ENCODE results near the gene FCN1.
"Not testable (repeated sequence)": the region's sequence is repeated elsewhere in the genome, so short reads cannot be mapped to it uniquely, and the experiment has no call there.

Gene FCN1

GRCh38 chr9:134959126-134959970, 41.6 kb upstream of the FCN1 start:
- TF ChIP-seq CTCF (IDR thresholded peaks at IDR 0.05; ENCODE audit: control extremely low read depth, extremely low read depth, low read depth, missing control alignments), result no peak
- ChIA-PET CTCF (no interaction called here), POLR2A (no interaction called here)
- no peak for DNase-seq (ENCODE audit: extremely low spot score)

- DNase-seq (ENCODE audit: extremely low spot score), result no peak
- no peak for TF ChIP-seq CTCF (IDR thresholded peaks at IDR 0.05; ENCODE audit: control extremely low read depth, extremely low read depth, low read depth, missing control alignments)
- ChIA-PET CTCF (no interaction called here), POLR2A (no interaction called here)
Measured at GRCh38 chr9:134957945-134958227, 40.2 kb upstream of the FCN1 start.

- TF ChIP-seq CTCF (IDR thresholded peaks at IDR 0.05; ENCODE audit: control extremely low read depth, extremely low read depth, low read depth, missing control alignments), result no peak
- ChIA-PET CTCF (no interaction called here), POLR2A (no interaction called here)
- no peak for DNase-seq (ENCODE audit: extremely low spot score)
Measured at GRCh38 chr9:134957165-134957944, 39.6 kb upstream of the FCN1 start.

- CTCF ChIA-PET; DNase-seq (ENCODE audit: extremely low spot score); POLR2A ChIA-PET: not testable (repeated sequence)
Measured at GRCh38 chr9:134956387-134956786, 38.7 kb upstream of the FCN1 start.

GRCh38 chr9:134955801-134956200, 38.1 kb upstream of the FCN1 start:
- no peak for DNase-seq (ENCODE audit: extremely low spot score)
- ChIA-PET POLR2A (interaction anchor here (0.5 kb wide), 1 partner anchor 931 kb away, joined by 6 read pairs; no protein-coding TSS in a partner anchor), CTCF (no interaction called here)
- TF ChIP-seq CTCF (IDR thresholded peaks at IDR 0.05; ENCODE audit: control extremely low read depth, extremely low read depth, low read depth, missing control alignments), result no peak

GRCh38 chr9:134955156-134955555, 37.4 kb upstream of the FCN1 start:
- ChIA-PET CTCF (no interaction called here), POLR2A (interaction anchor here (0.5 kb wide), 1 partner anchor 930 kb away, joined by 6 read pairs; no protein-coding TSS in a partner anchor)
- TF ChIP-seq CTCF (IDR thresholded peaks at IDR 0.05; ENCODE audit: control extremely low read depth, extremely low read depth, low read depth, missing control alignments), result no peak
- DNase-seq (ENCODE audit: extremely low spot score), result no peak

- TF ChIP-seq CTCF (IDR thresholded peaks at IDR 0.05; ENCODE audit: control extremely low read depth, extremely low read depth, low read depth, missing control alignments), result no peak
- ChIA-PET CTCF (no interaction called here), POLR2A (no interaction called here)
- no peak for DNase-seq (ENCODE audit: extremely low spot score)
Measured at GRCh38 chr9:134951994-134952393, 34.3 kb upstream of the FCN1 start.
